GM12801 (cell line): ENCODE measurements around the gene WDR27.

Experiments used
- TF ChIP-seq, protein P1 (sequence below): IDR thresholded peaks from one replicate; pipeline ENCODE4 v1.5.1; 2011; ENCODE audit warnings: control low read depth; ENCODE audit not compliant: insufficient read length; ENCODE audit errors: extremely low read depth

Gene WDR27

GRCh38 chr6:169566961-169567750 is 134.7 kb downstream of the WDR27 start:
- TF ChIP-seq, protein P1, sequence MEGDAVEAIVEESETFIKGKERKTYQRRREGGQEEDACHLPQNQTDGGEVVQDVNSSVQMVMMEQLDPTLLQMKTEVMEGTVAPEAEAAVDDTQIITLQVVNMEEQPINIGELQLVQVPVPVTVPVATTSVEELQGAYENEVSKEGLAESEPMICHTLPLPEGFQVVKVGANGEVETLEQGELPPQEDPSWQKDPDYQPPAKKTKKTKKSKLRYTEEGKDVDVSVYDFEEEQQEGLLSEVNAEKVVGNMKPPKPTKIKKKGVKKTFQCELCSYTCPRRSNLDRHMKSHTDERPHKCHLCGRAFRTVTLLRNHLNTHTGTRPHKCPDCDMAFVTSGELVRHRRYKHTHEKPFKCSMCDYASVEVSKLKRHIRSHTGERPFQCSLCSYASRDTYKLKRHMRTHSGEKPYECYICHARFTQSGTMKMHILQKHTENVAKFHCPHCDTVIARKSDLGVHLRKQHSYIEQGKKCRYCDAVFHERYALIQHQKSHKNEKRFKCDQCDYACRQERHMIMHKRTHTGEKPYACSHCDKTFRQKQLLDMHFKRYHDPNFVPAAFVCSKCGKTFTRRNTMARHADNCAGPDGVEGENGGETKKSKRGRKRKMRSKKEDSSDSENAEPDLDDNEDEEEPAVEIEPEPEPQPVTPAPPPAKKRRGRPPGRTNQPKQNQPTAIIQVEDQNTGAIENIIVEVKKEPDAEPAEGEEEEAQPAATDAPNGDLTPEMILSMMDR, result no peak

- TF ChIP-seq, protein P1, result no peak
These were observed 135.5 kb downstream of the WDR27 start for GRCh38 chr6:169566319-169566718.

DNA sequence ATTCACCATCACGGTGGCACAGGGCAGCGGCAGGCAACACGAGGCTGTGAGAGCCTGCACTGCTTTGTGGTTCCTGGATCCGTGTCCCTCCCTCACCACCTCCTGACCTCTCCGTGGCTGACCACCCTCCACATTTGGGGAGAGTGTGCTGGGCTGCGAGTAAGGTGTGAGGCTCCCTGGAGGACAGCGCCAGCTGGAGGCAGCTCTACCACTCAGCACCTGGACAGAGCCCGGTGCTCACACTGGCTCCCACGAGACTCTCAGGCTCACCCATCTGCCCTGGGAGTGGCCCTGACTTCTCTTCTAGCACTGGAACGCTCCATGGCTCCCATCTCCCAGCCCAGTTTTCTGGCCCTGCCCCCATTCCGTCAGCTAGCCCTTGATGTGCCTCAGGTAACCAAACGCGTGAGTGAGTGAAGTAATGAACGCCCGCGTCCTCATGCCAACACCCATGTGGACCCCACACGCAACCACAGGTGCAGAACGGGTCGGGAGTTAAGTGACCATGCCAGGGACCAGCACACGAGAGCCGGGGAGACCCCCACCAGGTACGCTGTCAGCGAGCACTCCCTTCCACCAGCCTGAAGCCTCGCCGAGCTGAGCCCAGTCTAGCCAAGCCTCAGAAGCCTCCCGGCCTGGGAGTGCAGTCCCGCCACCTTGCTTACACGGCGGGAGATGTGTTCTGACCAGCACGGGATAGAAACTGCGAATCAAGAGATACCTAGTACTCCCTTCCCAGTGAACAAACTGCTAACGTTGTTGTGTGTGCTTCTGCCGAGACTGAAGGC is 137.2 kb downstream of the WDR27 start:
- TF ChIP-seq, protein P1, result no peak

- TF ChIP-seq, protein P1, result no peak
These were observed 140.2 kb downstream of the WDR27 start for GRCh38 chr6:169561665-169562064.

DNA sequence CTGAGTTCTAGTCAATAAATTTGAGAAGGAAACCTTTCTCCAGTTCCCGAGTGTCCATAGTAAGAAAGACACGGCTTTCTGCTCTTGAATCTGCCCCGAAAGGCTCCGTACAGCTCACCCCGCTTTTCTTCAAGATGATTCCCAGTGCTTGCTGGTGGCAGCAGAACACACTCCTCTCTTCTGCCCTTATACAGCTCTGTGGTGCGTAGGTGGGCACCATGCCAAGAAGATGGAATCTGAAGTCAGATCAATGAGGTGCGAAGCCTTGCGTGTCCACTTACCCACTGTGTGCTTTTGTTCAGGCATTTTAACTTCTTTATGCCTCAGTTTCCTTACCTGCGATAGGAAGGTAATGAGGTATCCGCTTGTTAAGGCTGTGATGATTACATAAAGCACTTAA is 142.2 kb downstream of the WDR27 start:
- TF ChIP-seq, protein P1, result no peak

GRCh38 chr6:169558774-169559441 is 142.9 kb downstream of the WDR27 start:
- TF ChIP-seq, protein P1, result no peak

- TF ChIP-seq, protein P1, result no peak
These were observed 143.5 kb downstream of the WDR27 start for GRCh38 chr6:169558378-169558773.
